GM12878 (cell line): Measurements from ENCODE around the gene RPL18. TPM values are rescaled to one million over a fixed set of nuclear protein-coding genes. Genes with fewer than 3 reads are reported as not detected.

Source experiments
- ATAC-seq: fragments of 200-7000 bp; cut with Tn5 transposase; 3 replicates; pipeline ENCODE4 v1.9.1; 2020; ENCODE audit warnings: mild to moderate bottlenecking, moderate library complexity
- BruUV-seq: library from RNA; stranded (reverse); fragments of 400-500 nt; replicated peaks from 2 replicates; lab custom pipeline; 2021; lab: Mats Ljungman, UMichigan
- CTCF ChIA-PET: fragments of 300-600 bp; sonication (Branson Sonifier 250); formaldehyde crosslinking; extraction: SDS; loops from one replicate; lab custom pipeline; 2021; ENCODE audit warnings: inconsistent platforms; lab: Yijun Ruan, JAX
- POLR2A ChIA-PET: fragments of 350-600 bp; formaldehyde crosslinking; extraction: SDS; loops from one replicate; lab custom pipeline; 2021; ENCODE audit warnings: inconsistent platforms; lab: Charles Lee
- RAD21 ChIA-PET: fragments of 300-600 bp; sonication (Branson Sonifier 250); formaldehyde crosslinking; loops from one replicate; lab custom pipeline; 2023; ENCODE audit warnings: antibody characterized with exemption; ENCODE audit not compliant: unreplicated experiment; lab: Charles Lee
- SMC1A ChIA-PET: fragments of 300-600 bp; sonication (Branson Sonifier 250); formaldehyde crosslinking; loops from one replicate; lab custom pipeline; 2023; ENCODE audit not compliant: unreplicated experiment, uncharacterized antibody; lab: Charles Lee
- DNase-seq: peaks from one replicate; pipeline ENCODE4 v3.0.0-alpha.2; 2011; ENCODE audit warnings: low read depth, low spot score
- FAIRE-seq: peaks from 3 replicates; lab custom pipeline; 2011; peaks lifted over from hg19 to GRCh38; lab: Jason Lieb, UNC
- H2AFZ ChIP-seq: 2 replicates; pipeline ENCODE4 v1.6.0; 2011; ENCODE audit warnings: low read depth, low read length, control low read depth; ENCODE audit not compliant: control insufficient read depth
- H3K27ac ChIP-seq: 2 replicates; pipeline ENCODE4 v1.5.1; 2011; ENCODE audit warnings: control low read depth; ENCODE audit not compliant: control insufficient read depth, insufficient read depth
- H3K27me3 ChIP-seq, 2 experiments: replicated peaks in 1 of 2; 2 replicates each; pipeline versions ENCODE4 v1.6.0 to v1.6.1; 2011; ENCODE audit warnings: low read length in 1 of 2; ENCODE audit not compliant: control insufficient read depth in 2 of 2, insufficient read depth in 2 of 2
- H3K36me3 ChIP-seq, 2 experiments: 2 replicates each; pipeline ENCODE4 v1.5.1; 2011; ENCODE audit warnings: low read length in 1 of 2; ENCODE audit not compliant: control insufficient read depth in 2 of 2, insufficient read depth in 2 of 2
- H3K4me1 ChIP-seq: 2 replicates; pipeline ENCODE4 v1.6.1; 2011; ENCODE audit warnings: mild to moderate bottlenecking, low read length, moderate library complexity, mixed read lengths; ENCODE audit not compliant: control insufficient read depth, insufficient read depth
- H3K4me2 ChIP-seq: 2 replicates; pipeline ENCODE4 v1.6.0; 2011; ENCODE audit warnings: control low read depth; ENCODE audit not compliant: control insufficient read depth, insufficient read depth
- H3K4me3 ChIP-seq: fragments of 200-600 bp; sonication (generic); 2 replicates; pipeline ENCODE4 v1.5.1; 2016
- H3K79me2 ChIP-seq: 2 replicates; pipeline ENCODE4 v1.6.0; 2011; ENCODE audit warnings: low read length; ENCODE audit not compliant: control insufficient read depth, insufficient read depth
- H3K9ac ChIP-seq: 2 replicates; pipeline ENCODE4 v1.8.0; 2011; ENCODE audit warnings: low read length, control low read depth, mixed read lengths; ENCODE audit not compliant: control insufficient read depth, insufficient read depth
- H3K9me3 ChIP-seq: replicated peaks from 3 replicates; pipeline ENCODE4 v1.5.1; 2011; ENCODE audit warnings: mild to moderate bottlenecking, low read length; ENCODE audit not compliant: control insufficient read depth, insufficient read depth
- H4K20me1 ChIP-seq: 2 replicates; pipeline ENCODE4 v1.6.0; 2011; ENCODE audit not compliant: control insufficient read depth, insufficient read depth
- BCLAF1 ChIP-seq: fragments of 450-650 bp; IDR thresholded peaks from 2 replicates; pipeline ENCODE4 v1.6.1; 2017; ENCODE audit warnings: antibody characterized with exemption, mild to moderate bottlenecking, moderate library complexity
- EED ChIP-seq: sonication (generic); IDR thresholded peaks from 2 replicates; pipeline ENCODE4 v1.6.1; 2016; ENCODE audit warnings: antibody characterized with exemption, low read depth
- JUND ChIP-seq: IDR thresholded peaks from 2 replicates; pipeline ENCODE4 v1.6.1; 2012; ENCODE audit warnings: low read depth, mild to moderate bottlenecking, low read length, improper control_type of control experiment, moderate library complexity
- ZNF24 ChIP-seq: fragments of 450-650 bp; IDR thresholded peaks from 2 replicates; pipeline ENCODE4 v1.6.1; 2017; ENCODE audit warnings: antibody characterized with exemption, mild to moderate bottlenecking
- WGBS: methylation state at CpG from one replicate; pipeline ENCODE4 v1.1.6; 2016; ENCODE audit warnings: low lambda C conversion rate; ENCODE audit not compliant: insufficient replicate concordance, insufficient coverage; ENCODE audit errors: missing lambda C conversion rate; 5-methylcytosine and 5-hydroxymethylcytosine counted together
- in situ Hi-C: fragments of 300-500 bp; cut with MboI; formaldehyde crosslinking; loops from 9 replicates; pipeline ENCODE4 v1.14.3; 2018; ENCODE audit warnings: mixed read lengths
- intact Hi-C: fragments of 100-400 bp; cut with micrococcal nuclease; formaldehyde crosslinking; loops from one replicate; pipeline ENCODE4 v1.14.2; 2022; ENCODE audit not compliant: unreplicated experiment
- polyA plus RNA-seq, 11 experiments: library from polyadenylated mRNA; depleted of rRNA in 4 of 11; unstranded in 6 of 11; stranded (reverse) in 5 of 11; fragments of >200 nt; fragmentation: Nextera tagmentation in 4 of 11; fragmentation: Illumina TruSeq in 1 of 11; extraction: Ambion mirVana in 4 of 11; extraction: Trizol in 1 of 11; gene quantifications; 1 replicate in 1 of 11; 2 replicates in 10 of 11; pipeline versions ENCODE4 v1.2.1 to v1.2.3, GENCODE V29; 2011 to 2016; ENCODE audit warnings: inconsistent platforms in 2 of 11, missing spikeins in 2 of 11, low read depth in 1 of 11
- total RNA-seq, 4 experiments: library from RNA; depleted of rRNA in 3 of 4; stranded (reverse); fragments of >200 nt in 3 of 4; fragmentation: Illumina TruSeq in 1 of 4; extraction: Trizol in 1 of 4; gene quantifications; 2 replicates each; pipeline versions ENCODE4 v1.2.1 to v1.2.3, GENCODE V29; 2013 to 2021

RPL18 gene
- total and polyA plus RNA-seq, 10 of the 15 experiments (the other 5 are each of a cell fraction or from before 2014, with no cell fraction given) = 393 to 4,267 (median 2,019) TPM

DNA sequence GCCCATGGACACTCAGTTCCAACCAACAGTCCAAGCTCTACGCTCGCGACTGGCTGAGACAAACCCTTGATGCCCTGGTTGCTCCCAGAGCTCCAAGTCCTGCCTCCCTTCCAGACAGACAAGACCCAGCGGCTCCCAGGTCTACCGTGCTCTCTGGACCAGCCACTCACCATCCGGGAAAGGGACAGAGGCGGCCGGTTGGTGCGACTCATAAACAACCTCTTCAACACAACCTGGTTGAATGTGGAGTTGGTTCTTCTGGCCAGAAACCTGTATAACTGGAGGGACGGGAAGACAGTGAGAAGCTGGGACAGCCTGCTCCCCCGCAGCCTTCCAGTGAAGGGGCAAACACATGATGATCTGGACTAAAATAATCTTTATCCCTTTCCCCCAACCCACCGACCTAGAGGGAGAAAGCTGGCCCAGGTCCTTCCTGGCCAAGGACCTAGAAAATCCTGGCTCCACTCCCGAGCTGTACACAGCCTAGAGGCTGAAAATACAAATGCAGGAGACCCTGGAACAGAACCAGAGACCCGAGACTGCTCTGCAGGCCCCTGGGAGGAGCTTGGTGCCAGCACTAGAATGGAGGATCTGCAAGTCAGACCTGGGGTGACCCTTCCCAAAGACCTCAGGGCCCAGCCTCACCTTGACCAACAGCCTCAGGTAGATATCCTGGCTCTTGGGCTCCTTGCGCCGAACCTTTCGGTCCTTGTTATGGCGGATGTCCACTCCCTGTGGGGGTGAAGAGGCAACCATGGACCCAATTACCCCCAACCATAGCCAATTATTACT lies 1.6 kb downstream of the RPL18 start:
- ChIA-PET RAD21 (interaction anchor here (0.7 kb wide), 1 partner anchor 8 kb away, joined by 3 read pairs; no protein-coding TSS in a partner anchor), SMC1A (interaction anchor here (1.1 to 1.7 kb wide), 3 partner anchors 16 to 111 kb away, joined by 3 read pairs; no protein-coding TSS in a partner anchor), POLR2A (interaction anchor here (0.5 to 1.4 kb wide), 6 partner anchors 9 to 1133 kb away, joined by 3 to 5 read pairs (median 3); partner anchors contain the start of gene DBP), CTCF (interaction anchor here (1.6 to 1.8 kb wide), 3 partner anchors 9 to 226 kb away, joined by 5 to 8 read pairs (median 6); partner anchors contain the start of gene KDELR1)
- intact Hi-C loops (no loop called here), in situ Hi-C loops (no loop called here)
- FAIRE-seq (no peak), DNase-seq (no peak), ATAC-seq (no peak)
- H3K27me3 ChIP-seq = no peaks in the 10 kb centered on the region
- H3K9ac ChIP-seq = peak overlapping the region; percentile 99
- peaks cover 15% of the 10 kb centered on the region for H3K4me1 ChIP-seq
- peak overlapping the region; percentile 88 for H3K4me2 ChIP-seq
- no peak for TF ChIP-seq JUND
- no peak for TF ChIP-seq EED
- TF ChIP-seq ZNF24 = no peak
- TF ChIP-seq BCLAF1 = no peak
- no peak overlapping the region for H2AFZ ChIP-seq
- peaks cover 48% of the 10 kb centered on the region for H3K79me2 ChIP-seq
- WGBS = 40% methylated on average over 18 of the region's 18 CpGs
- peaks cover 25 to 32% of the 10 kb centered on the region in 2 experiments for H3K36me3 ChIP-seq
- peak overlapping the region; percentile 95 for H3K27ac ChIP-seq
- no TSS peak for BruUV-seq
- H3K9me3 ChIP-seq = no peaks in the 10 kb centered on the region
- peaks cover 15% of the 10 kb centered on the region for H4K20me1 ChIP-seq
- peak overlapping the region; percentile 93 for H3K4me3 ChIP-seq
